ENCODE data around the gene RHBDL2.
"Not testable (repeated sequence)": the region's sequence is repeated elsewhere in the genome, so short reads cannot be mapped to it uniquely, and the experiment has no call there.

Gene RHBDL2

GRCh38 chr1:38873027-38873969, 68.3 kb downstream of the RHBDL2 start, which contains the start of gene MYCBP:
Gene MYCBP (minus strand): TSS chr1:38873348. CDS start chr1:38873305, 43 bp downstream.
- Mint-ChIP-seq H3K27ac (peak within 1 kb of the TSS; percentile 81), H3K9me3 (no peaks in the 10 kb centered on the region), H3K4me3 (peak within 1 kb of the TSS; percentile 89), H3K27me3 (ENCODE audit: low read depth) (no peaks in the 10 kb centered on the region), H3K36me3 (ENCODE audit: low read depth) (peaks cover 3% of the 10 kb centered on the region), H3K4me1 (ENCODE audit: low read depth) (peaks cover 17% of the 10 kb centered on the region)

- H3K9me3 Mint-ChIP-seq: no peaks in the 10 kb centered on the region
- H3K27me3 Mint-ChIP-seq (ENCODE audit: low read depth): no peaks in the 10 kb centered on the region
- H3K4me1 Mint-ChIP-seq (ENCODE audit: low read depth): peaks cover 20% of the 10 kb centered on the region
- H3K36me3 Mint-ChIP-seq (ENCODE audit: low read depth): peaks cover 5% of the 10 kb centered on the region
- peak overlapping the region; percentile 89 for H3K4me3 Mint-ChIP-seq
- peak overlapping the region; percentile 81 for H3K27ac Mint-ChIP-seq
Observed at GRCh38 chr1:38872401-38873026, 69.1 kb downstream of the RHBDL2 start.

DNA sequence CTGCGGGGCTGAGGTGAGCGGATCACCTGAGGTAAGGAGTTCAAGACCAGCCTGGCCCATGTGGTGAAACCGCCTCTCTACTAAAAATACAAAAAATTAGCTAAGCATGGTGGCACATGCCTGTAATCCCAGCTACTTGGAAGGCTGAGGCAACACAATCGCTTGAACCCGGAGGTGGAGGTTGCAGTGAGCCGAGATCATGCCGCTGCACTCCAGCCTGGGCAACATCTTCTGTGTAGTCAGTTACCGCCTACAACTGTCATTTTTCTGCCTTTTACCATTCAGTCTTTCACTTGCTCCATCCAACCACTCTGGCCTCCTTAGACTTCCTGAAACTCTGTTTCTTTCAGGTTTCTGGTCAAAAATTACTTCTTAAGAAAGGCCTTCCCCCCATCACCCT, 70.6 kb downstream of the RHBDL2 start:
- H3K9me3 Mint-ChIP-seq: no peaks in the 10 kb centered on the region
- peak overlapping the region; percentile 4 for H3K4me3 Mint-ChIP-seq
- H3K27ac Mint-ChIP-seq: no peak overlapping the region
- no peaks in the 10 kb centered on the region for H3K27me3 Mint-ChIP-seq (ENCODE audit: low read depth)
- peaks cover 7% of the 10 kb centered on the region for H3K36me3 Mint-ChIP-seq (ENCODE audit: low read depth)
- H3K4me1 Mint-ChIP-seq (ENCODE audit: low read depth): peaks cover 20% of the 10 kb centered on the region

GRCh38 chr1:38867208-38867607, 74.4 kb downstream of the RHBDL2 start:
- Mint-ChIP-seq H3K4me1 (ENCODE audit: low read depth) (peaks cover 18% of the 10 kb centered on the region), H3K27ac (no peak overlapping the region), H3K36me3 (ENCODE audit: low read depth) (peaks cover 10% of the 10 kb centered on the region)

GRCh38 chr1:38865112-38865715, 76.4 kb downstream of the RHBDL2 start:
- no peaks in the 10 kb centered on the region for H3K9me3 Mint-ChIP-seq
- peaks cover 22% of the 10 kb centered on the region for H3K4me1 Mint-ChIP-seq (ENCODE audit: low read depth)
- H3K36me3 Mint-ChIP-seq (ENCODE audit: low read depth): peaks cover 10% of the 10 kb centered on the region
- no peaks in the 10 kb centered on the region for H3K27me3 Mint-ChIP-seq (ENCODE audit: low read depth)
- no peak overlapping the region for H3K27ac Mint-ChIP-seq
- no peak overlapping the region for H3K4me3 Mint-ChIP-seq

More at GRCh38 chr1:38867208-38867607, 74.4 kb downstream of the RHBDL2 start:
- Mint-ChIP-seq H3K4me3 (no peak overlapping the region), H3K27me3 (ENCODE audit: low read depth) (no peaks in the 10 kb centered on the region), H3K9me3 (no peaks in the 10 kb centered on the region)

- Mint-ChIP-seq H3K4me3 (peak overlapping the region; percentile 92), H3K4me1 (ENCODE audit: low read depth) (peaks cover 29% of the 10 kb centered on the region), H3K9me3 (no peaks in the 10 kb centered on the region), H3K36me3 (ENCODE audit: low read depth) (peaks cover 9% of the 10 kb centered on the region), H3K27me3 (ENCODE audit: low read depth) (no peaks in the 10 kb centered on the region), H3K27ac (peak overlapping the region; percentile 79)
Observed at GRCh38 chr1:38860454-38860795, 81.2 kb downstream of the RHBDL2 start.

DNA sequence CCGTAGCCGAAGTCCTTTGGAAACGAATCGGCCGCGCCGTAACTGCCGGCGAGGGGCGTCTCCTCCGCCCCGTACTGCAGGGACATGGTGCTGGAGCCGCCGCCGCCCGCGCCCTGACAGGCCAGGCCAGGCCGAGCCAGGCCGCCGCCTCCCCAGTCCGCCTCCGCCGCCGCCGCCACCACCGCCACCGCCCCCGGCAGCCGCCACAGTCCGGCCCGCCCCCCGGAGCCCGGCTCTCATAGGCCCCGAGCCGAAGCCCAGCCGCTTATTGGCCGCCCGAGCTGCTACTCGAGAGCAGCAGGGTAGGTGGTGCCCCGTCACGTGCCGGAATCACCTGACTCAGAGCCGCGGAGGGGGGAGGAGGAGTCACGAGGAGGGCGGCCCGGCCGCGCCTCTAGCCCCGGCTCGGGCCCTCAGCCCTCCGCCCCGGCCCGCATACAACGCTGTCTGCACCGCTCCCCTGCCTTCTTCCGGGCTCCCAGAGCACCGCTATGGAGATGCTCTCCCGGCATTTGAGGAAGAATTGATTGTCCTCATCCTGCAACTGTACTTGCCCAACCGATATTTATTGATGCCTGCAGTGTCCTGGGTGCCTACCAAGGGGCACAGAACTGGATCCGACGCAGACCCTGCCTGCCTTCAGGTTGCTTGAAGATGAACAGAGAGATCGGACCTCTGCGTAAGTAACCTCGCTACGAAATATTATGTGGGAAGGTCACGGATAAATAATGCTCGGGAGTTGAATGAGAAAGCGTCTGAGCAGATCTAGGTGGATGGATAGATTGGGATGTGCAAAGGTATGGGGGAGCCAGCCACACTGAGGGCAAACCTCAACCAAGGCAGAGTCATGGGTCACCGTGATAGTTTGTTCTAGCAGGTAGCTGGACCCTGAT, 81.8 kb downstream of the RHBDL2 start, which contains the start of gene RRAGC:
TSS of gene RRAGC (minus strand) at position 212 of the 893 bp plus-strand sequence. CDS start at position 86, 126 bp downstream.
- Mint-ChIP-seq H3K27me3 (ENCODE audit: low read depth) (no peaks in the 10 kb centered on the region), H3K36me3 (ENCODE audit: low read depth) (peaks cover 13% of the 10 kb centered on the region), H3K4me1 (ENCODE audit: low read depth) (peaks cover 33% of the 10 kb centered on the region), H3K9me3 (no peaks in the 10 kb centered on the region), H3K27ac (peak within 1 kb of the TSS; percentile 79), H3K4me3 (peak within 1 kb of the TSS; percentile 92)

GRCh38 chr1:38858833-38859560, 82.6 kb downstream of the RHBDL2 start:
- Mint-ChIP-seq H3K27ac (peak overlapping the region; percentile 69), H3K36me3 (ENCODE audit: low read depth) (peaks cover 16% of the 10 kb centered on the region), H3K4me1 (ENCODE audit: low read depth) (peaks cover 36% of the 10 kb centered on the region), H3K9me3 (no peaks in the 10 kb centered on the region), H3K27me3 (ENCODE audit: low read depth) (no peaks in the 10 kb centered on the region), H3K4me3 (peak overlapping the region; percentile 90)

- Mint-ChIP-seq H3K27ac (no peak overlapping the region), H3K4me1 (ENCODE audit: low read depth) (peaks cover 26% of the 10 kb centered on the region), H3K27me3 (ENCODE audit: low read depth) (no peaks in the 10 kb centered on the region), H3K4me3 (no peak overlapping the region), H3K36me3 (ENCODE audit: low read depth) (peaks cover 30% of the 10 kb centered on the region), H3K9me3 (no peaks in the 10 kb centered on the region)
Observed at GRCh38 chr1:38852780-38853179, 88.8 kb downstream of the RHBDL2 start.

DNA sequence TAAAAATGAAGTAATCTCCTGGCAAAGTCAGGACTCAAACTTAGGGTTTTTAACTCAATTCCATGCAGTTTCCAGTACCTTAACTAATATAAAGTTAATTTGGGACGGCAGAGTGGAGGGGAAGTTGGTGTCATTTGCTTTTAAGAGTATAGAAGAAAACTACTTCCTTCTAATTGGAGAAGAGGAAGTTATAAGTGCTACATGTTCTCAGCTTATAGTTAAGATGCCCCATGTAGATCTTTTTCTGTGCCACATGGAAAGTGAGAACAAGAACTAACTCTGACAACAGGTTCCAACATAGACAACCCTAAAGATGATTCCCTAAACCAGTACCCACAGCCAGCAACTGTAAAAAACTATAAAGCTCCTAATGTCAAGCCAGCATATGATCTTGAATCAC, 93.6 kb downstream of the RHBDL2 start:
- H3K27me3 Mint-ChIP-seq (ENCODE audit: low read depth): no peaks in the 10 kb centered on the region
- no peak overlapping the region for H3K27ac Mint-ChIP-seq
- peaks cover 9% of the 10 kb centered on the region for H3K4me1 Mint-ChIP-seq (ENCODE audit: low read depth)
- H3K4me3 Mint-ChIP-seq: no peak overlapping the region
- H3K9me3 Mint-ChIP-seq: no peaks in the 10 kb centered on the region
- peaks cover 45% of the 10 kb centered on the region for H3K36me3 Mint-ChIP-seq (ENCODE audit: low read depth)

GRCh38 chr1:38846210-38846609, 95.4 kb downstream of the RHBDL2 start:
- H3K4me1 Mint-ChIP-seq (ENCODE audit: low read depth): peaks cover 2% of the 10 kb centered on the region
- H3K4me3 Mint-ChIP-seq: no peak overlapping the region
- no peaks in the 10 kb centered on the region for H3K9me3 Mint-ChIP-seq
- H3K27ac Mint-ChIP-seq: no peak overlapping the region
- peaks cover 35% of the 10 kb centered on the region for H3K36me3 Mint-ChIP-seq (ENCODE audit: low read depth)
- H3K27me3 Mint-ChIP-seq (ENCODE audit: low read depth): no peaks in the 10 kb centered on the region

DNA sequence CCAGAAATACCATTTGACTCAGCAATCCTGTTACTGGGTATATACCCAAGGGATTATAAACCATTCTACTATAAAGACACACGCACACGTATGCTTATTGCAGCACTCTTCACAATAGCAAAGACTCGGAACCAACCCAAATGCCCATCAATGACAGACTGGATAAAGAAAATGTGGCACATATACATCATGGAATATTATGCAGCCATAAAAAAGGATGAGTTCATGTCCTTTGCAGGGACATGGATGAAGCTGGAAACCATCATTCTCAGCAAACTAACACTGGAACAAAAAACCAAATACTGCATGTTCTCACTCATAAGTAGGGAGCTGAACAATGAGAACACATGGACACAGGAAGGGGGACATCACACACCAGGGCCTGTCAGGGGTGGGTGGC, 96.5 kb downstream of the RHBDL2 start:
- not testable (repeated sequence) for H3K4me1 Mint-ChIP-seq (ENCODE audit: low read depth); H3K4me3 Mint-ChIP-seq; H3K9me3 Mint-ChIP-seq; H3K27me3 Mint-ChIP-seq (ENCODE audit: low read depth); H3K27ac Mint-ChIP-seq
- peaks cover 35% of the 10 kb centered on the region for H3K36me3 Mint-ChIP-seq (ENCODE audit: low read depth)

DNA sequence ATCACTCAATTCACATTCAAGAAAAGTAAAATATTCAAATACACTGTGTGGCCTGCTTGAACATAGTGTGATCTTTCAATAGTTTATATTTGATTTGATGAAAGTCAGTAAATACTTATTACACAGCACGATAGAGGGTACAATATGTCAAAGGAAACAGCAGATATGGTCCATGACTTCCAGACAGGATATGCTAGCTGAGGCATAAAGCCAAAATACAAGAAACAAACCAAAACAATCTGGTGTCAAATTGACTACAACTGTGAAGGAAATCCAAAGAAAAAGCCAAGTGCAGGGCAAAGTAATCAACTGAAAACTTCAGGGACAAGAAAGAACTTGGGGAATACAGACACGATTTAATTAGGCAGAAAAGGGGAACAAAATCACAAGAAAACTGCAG, 101.3 kb downstream of the RHBDL2 start:
- Mint-ChIP-seq H3K4me3 (no peak overlapping the region), H3K4me1 (ENCODE audit: low read depth) (peaks cover 3% of the 10 kb centered on the region), H3K9me3 (no peaks in the 10 kb centered on the region), H3K27ac (no peak overlapping the region), H3K36me3 (ENCODE audit: low read depth) (peaks cover 30% of the 10 kb centered on the region), H3K27me3 (ENCODE audit: low read depth) (no peaks in the 10 kb centered on the region)
